Keratinocyte (primary cell): Measurements from ENCODE around the gene RAB8B. TPM values are rescaled to one million over a fixed set of nuclear protein-coding genes. Genes with fewer than 3 reads are reported as not detected.
A peak's percentile ranks its signal among the peaks of the same experiment; 100 is the strongest.

Experiments
- DNase-seq: peaks from one replicate; pipeline ENCODE4 v3.0.0-alpha.2; 2011; ENCODE audit warnings: low read depth, missing footprints, low spot score
- FAIRE-seq: peaks from 2 replicates; lab custom pipeline; 2011; peaks lifted over from hg19 to GRCh38; lab: Jason Lieb, UNC
- H2AFZ ChIP-seq: 2 replicates; pipeline ENCODE4 v1.6.0; 2012; ENCODE audit warnings: low read length, control low read depth, inconsistent platforms; ENCODE audit not compliant: control insufficient read depth
- H3K27ac ChIP-seq: 2 replicates; pipeline ENCODE4 v1.5.1; 2011; ENCODE audit warnings: low read length; ENCODE audit not compliant: control insufficient read depth, insufficient read depth
- H3K27me3 ChIP-seq: 3 replicates; pipeline ENCODE4 v1.6.0; 2011; ENCODE audit warnings: low read length; ENCODE audit not compliant: control insufficient read depth, insufficient read depth; ENCODE audit errors: extremely low read depth
- H3K36me3 ChIP-seq, 2 experiments: 2 replicates in 1 of 2; 3 replicates in 1 of 2; pipeline ENCODE4 v1.5.1; 2011; ENCODE audit warnings: low read length in 2 of 2, mild to moderate bottlenecking in 1 of 2; ENCODE audit not compliant: control insufficient read depth in 2 of 2, insufficient read depth in 2 of 2; ENCODE audit errors: extremely low read depth in 1 of 2
- H3K4me1 ChIP-seq: 3 replicates; pipeline ENCODE4 v1.5.1; 2011; ENCODE audit warnings: low read length; ENCODE audit not compliant: control insufficient read depth, insufficient read depth; ENCODE audit errors: extremely low read depth
- H3K4me2 ChIP-seq: 3 replicates; pipeline ENCODE4 v1.6.0; 2011; ENCODE audit warnings: low read depth, low read length; ENCODE audit not compliant: control insufficient read depth, insufficient read depth; ENCODE audit errors: extremely low read depth
- H3K4me3 ChIP-seq, 3 experiments: fragments of 200-600 bp in 1 of 3; sonication (generic) in 1 of 3; 2 replicates in 2 of 3; 3 replicates in 1 of 3; pipeline ENCODE4 v1.5.1; 2011 to 2016; ENCODE audit warnings: low read length in 3 of 3, mild to moderate bottlenecking in 3 of 3, control low read depth in 2 of 3, inconsistent platforms in 1 of 3, low read depth in 1 of 3, mixed read lengths in 1 of 3, mixed run types in 1 of 3, moderate library complexity in 1 of 3; ENCODE audit not compliant: control insufficient read depth in 2 of 3, insufficient read depth in 2 of 3; ENCODE audit errors: extremely low read depth in 1 of 3
- H3K79me2 ChIP-seq: 2 replicates; pipeline ENCODE4 v1.6.0; 2012; ENCODE audit warnings: low read length; ENCODE audit not compliant: control insufficient read depth, insufficient read depth
- H3K9ac ChIP-seq: 3 replicates; pipeline ENCODE4 v1.6.0; 2011; ENCODE audit warnings: low read length; ENCODE audit not compliant: control insufficient read depth, insufficient read depth; ENCODE audit errors: extremely low read depth
- H3K9me1 ChIP-seq: 3 replicates; pipeline ENCODE4 v1.6.0; 2011; ENCODE audit warnings: low read length; ENCODE audit not compliant: control insufficient read depth, insufficient read depth; ENCODE audit errors: extremely low read depth
- H3K9me3 ChIP-seq: 2 replicates; pipeline ENCODE4 v1.5.1; 2012; ENCODE audit warnings: low read depth, low read length; ENCODE audit not compliant: control insufficient read depth
- H4K20me1 ChIP-seq: 3 replicates; pipeline ENCODE4 v1.6.0; 2011; ENCODE audit warnings: low read length; ENCODE audit not compliant: control insufficient read depth, insufficient read depth; ENCODE audit errors: extremely low read depth
- EZH2 ChIP-seq: IDR thresholded peaks from one replicate; pipeline ENCODE4 v1.6.1; 2012; ENCODE audit warnings: inconsistent platforms, mild to moderate bottlenecking, low read length, moderate library complexity
- dilution Hi-C: fragments of 300-500 bp; cut with MboI; formaldehyde crosslinking; loops from one replicate; pipeline ENCODE4 v1.7.0; 2020; ENCODE audit warnings: low sequenced_read_pairs; ENCODE audit not compliant: extremely low pct_ligation_motif_present
- polyA plus RNA-seq, 5 experiments: library from polyadenylated mRNA; depleted of rRNA in 3 of 5; stranded (reverse) in 3 of 5; stranded (forward) in 1 of 5; unstranded in 1 of 5; fragments of >200 nt; gene quantifications; 1 replicate in 1 of 5; 2 replicates in 3 of 5; 3 replicates in 1 of 5; pipeline versions ENCODE4 v1.2.1 to v1.2.3, GENCODE V29; 2011 to 2012; ENCODE audit warnings: missing spikeins in 2 of 5, low read depth in 1 of 5, low replicate concordance in 1 of 5
- TF ChIP-seq, protein P1 (sequence below), 3 experiments: IDR thresholded peaks in 1 of 3; conservative IDR thresholded peaks in 1 of 3; optimal IDR thresholded peaks in 1 of 3; 2 replicates in 2 of 3; 3 replicates in 1 of 3; pipeline versions ENCODE3 to v1.5.1; 2011; ENCODE audit warnings: low read length in 3 of 3, mild to moderate bottlenecking in 3 of 3, moderate library complexity in 2 of 3, control low read depth in 1 of 3, inconsistent platforms in 1 of 3; ENCODE audit not compliant: insufficient read depth in 2 of 3; ENCODE audit errors: extremely low read depth in 1 of 3

RAB8B gene
- polyA plus RNA-seq, 1 donor (not counting 4 experiments of a cell fraction or from before 2014, with no cell fraction given), result 31.2 TPM

DNA sequence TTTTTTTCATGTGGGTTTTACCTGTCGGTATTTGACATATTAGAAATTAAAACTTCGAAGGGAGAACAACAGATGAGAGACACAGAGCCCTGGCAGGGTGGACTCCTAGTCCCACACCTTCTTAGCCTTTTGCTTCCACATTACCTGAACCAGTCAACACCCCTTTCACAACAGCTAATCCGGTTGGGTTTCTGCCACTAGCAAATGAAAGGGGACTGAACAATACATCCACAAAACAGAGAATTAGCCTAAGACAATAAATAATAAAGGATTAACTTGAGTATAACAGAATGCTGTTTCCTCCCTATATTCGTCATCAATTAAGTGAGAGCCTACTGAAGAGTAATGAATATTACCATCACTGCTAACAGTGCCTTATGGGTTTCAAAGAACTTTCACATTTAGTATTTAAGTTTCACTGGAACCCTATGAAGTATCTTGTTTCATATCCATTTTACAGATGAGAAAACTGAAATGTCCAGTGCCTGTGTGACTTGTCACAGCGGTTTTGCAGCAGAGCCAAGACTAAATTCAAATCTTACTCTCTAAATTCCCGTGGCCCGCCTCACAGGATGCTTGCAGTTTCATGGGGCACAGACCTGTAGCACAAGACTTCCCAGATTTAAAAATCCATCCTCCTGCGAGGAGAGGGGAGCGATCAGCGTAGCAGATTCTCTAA, 1.0 kb upstream of the RAB8B start:
- Histone ChIP-seq H3K4me2 (peak overlapping the region; percentile 94), H3K9me3 (no peaks in the 10 kb centered on the region), H3K79me2 (peaks cover 31% of the 10 kb centered on the region), H3K27ac (peak overlapping the region; percentile 64), H3K9me1 (no peaks in the 10 kb centered on the region), H3K9ac (peak overlapping the region; percentile 72), H3K36me3 (no peaks in the 10 kb centered on the region), H3K4me1 (peaks cover 42% of the 10 kb centered on the region), H4K20me1 (no peaks in the 10 kb centered on the region), H3K4me3 (peak overlapping the region; percentile 75 to 93 (median 81)), H2AFZ (peak overlapping the region; percentile 94), H3K27me3 (no peaks in the 10 kb centered on the region)
- dilution Hi-C loops, result no loop called here
- TF ChIP-seq, protein P1, sequence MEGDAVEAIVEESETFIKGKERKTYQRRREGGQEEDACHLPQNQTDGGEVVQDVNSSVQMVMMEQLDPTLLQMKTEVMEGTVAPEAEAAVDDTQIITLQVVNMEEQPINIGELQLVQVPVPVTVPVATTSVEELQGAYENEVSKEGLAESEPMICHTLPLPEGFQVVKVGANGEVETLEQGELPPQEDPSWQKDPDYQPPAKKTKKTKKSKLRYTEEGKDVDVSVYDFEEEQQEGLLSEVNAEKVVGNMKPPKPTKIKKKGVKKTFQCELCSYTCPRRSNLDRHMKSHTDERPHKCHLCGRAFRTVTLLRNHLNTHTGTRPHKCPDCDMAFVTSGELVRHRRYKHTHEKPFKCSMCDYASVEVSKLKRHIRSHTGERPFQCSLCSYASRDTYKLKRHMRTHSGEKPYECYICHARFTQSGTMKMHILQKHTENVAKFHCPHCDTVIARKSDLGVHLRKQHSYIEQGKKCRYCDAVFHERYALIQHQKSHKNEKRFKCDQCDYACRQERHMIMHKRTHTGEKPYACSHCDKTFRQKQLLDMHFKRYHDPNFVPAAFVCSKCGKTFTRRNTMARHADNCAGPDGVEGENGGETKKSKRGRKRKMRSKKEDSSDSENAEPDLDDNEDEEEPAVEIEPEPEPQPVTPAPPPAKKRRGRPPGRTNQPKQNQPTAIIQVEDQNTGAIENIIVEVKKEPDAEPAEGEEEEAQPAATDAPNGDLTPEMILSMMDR (optimal IDR thresholded peaks at IDR 0.05 in 1 of 3, IDR thresholded peaks at IDR 0.05 in 1 of 3, conservative IDR thresholded peaks at IDR 0.05 in 1 of 3; ENCODE audit: extremely low read depth in 1 of 3, insufficient read depth in 2 of 3, low read length in 3 of 3), result no peak
- TF ChIP-seq EZH2, result no peak
- DNase-seq (no peak), FAIRE-seq (no peak)

DNA sequence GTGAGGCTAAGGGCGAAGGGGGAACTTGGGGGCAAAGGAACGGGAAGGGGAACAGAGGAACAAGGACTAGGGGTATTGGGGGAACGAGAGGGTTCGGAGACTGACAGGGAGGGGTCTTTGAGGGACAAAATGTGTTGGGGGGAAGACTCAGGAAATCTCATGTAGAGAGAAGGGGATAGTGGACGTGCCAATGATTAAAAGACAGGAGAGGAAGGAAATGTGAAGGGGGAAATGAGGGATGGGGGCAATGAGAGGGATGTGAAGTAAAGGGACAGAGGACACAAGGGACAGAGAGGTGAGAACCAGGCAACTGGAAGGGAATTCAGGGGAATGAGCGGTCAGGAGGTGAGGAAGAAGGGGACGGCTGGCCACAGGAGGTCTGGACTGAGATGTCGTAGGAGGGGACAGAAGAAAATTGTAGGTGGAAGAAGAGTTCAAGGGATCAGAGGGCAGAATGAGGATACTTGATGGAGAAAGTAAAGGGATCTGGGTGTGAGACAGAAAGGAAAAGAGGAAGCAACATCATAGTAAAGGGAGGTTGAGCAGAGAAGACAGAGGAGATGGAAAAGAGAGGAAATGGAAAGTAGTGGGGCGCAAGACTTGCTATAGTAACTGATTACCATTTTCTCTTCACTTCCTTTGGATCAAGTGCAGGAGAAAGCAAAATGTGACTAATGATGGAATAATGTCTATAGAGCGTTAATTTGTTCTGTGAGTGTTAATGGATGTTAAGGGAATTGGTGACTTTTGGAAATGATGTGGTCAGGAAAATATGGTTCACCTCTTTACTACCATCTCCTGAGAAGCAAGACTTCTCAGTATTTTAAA, 749 bp downstream of the RAB8B start:
- dilution Hi-C loops, result no loop called here
- Histone ChIP-seq H3K4me2 (peak overlapping the region; percentile 88), H3K79me2 (peaks cover 45% of the 10 kb centered on the region), H3K36me3 (no peaks in the 10 kb centered on the region), H3K9me3 (no peaks in the 10 kb centered on the region), H3K27me3 (no peaks in the 10 kb centered on the region), H2AFZ (peak overlapping the region; percentile 72), H3K27ac (peak overlapping the region; percentile 60), H4K20me1 (no peaks in the 10 kb centered on the region), H3K4me3 (peak overlapping the region; percentile 75 to 93 (median 86)), H3K9me1 (no peaks in the 10 kb centered on the region), H3K4me1 (peaks cover 40% of the 10 kb centered on the region), H3K9ac (peak overlapping the region; percentile 76)
- DNase-seq (no peak), FAIRE-seq (no peak)
- TF ChIP-seq EZH2, result no peak
